ENCODE results near the gene STARD3.

- TF ChIP-seq EZH2 (IDR thresholded peaks at IDR 0.05; ENCODE audit: insufficient read depth, low read length), result peak; percentile 27
- TF ChIP-seq, protein P1, sequence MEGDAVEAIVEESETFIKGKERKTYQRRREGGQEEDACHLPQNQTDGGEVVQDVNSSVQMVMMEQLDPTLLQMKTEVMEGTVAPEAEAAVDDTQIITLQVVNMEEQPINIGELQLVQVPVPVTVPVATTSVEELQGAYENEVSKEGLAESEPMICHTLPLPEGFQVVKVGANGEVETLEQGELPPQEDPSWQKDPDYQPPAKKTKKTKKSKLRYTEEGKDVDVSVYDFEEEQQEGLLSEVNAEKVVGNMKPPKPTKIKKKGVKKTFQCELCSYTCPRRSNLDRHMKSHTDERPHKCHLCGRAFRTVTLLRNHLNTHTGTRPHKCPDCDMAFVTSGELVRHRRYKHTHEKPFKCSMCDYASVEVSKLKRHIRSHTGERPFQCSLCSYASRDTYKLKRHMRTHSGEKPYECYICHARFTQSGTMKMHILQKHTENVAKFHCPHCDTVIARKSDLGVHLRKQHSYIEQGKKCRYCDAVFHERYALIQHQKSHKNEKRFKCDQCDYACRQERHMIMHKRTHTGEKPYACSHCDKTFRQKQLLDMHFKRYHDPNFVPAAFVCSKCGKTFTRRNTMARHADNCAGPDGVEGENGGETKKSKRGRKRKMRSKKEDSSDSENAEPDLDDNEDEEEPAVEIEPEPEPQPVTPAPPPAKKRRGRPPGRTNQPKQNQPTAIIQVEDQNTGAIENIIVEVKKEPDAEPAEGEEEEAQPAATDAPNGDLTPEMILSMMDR (IDR thresholded peaks at IDR 0.05; ENCODE audit: insufficient read depth, low read depth, low read length), result no peak
Measured at GRCh38 chr17:39606434-39607056, 30.4 kb upstream of the STARD3 start.
